ENCODE results near the gene TRIM28.

GRCh38 chr19:58581227-58582141 is 37.6 kb downstream of the TRIM28 start:
- TF ChIP-seq CTCF (IDR thresholded peaks at IDR 0.05; ENCODE audit: poor library complexity, severe bottlenecking), result peak; percentile 59
- no peak for TF ChIP-seq EZH2 (IDR thresholded peaks at IDR 0.05; ENCODE audit: borderline replicate concordance, insufficient read depth, low read length, poor library complexity, severe bottlenecking)
- TF ChIP-seq RAD21 (conservative IDR thresholded peaks at IDR 0.05), result peak; percentile 36
- peak; percentile 45 for TF ChIP-seq SMC3 (conservative IDR thresholded peaks at IDR 0.05; ENCODE audit: poor library complexity)
- TF ChIP-seq EP300 (conservative IDR thresholded peaks at IDR 0.05; ENCODE audit: poor library complexity, severe bottlenecking), result no peak
- no peak for TF ChIP-seq MXI1 (conservative IDR thresholded peaks at IDR 0.05; ENCODE audit: poor library complexity, severe bottlenecking)
- no peak for TF ChIP-seq REST (IDR thresholded peaks at IDR 0.05; ENCODE audit: borderline replicate concordance)
- TF ChIP-seq POLR2AphosphoS5 (IDR thresholded peaks at IDR 0.05), result no peak
